ENCODE results near the gene RPL22L1.

The RPL22L1 gene

GRCh38 chr3:170914690-170915089 lies 44.7 kb upstream of the RPL22L1 start:
- no peak for TF ChIP-seq ZNF335 (tag by site-specific recombination; conservative IDR thresholded peaks at IDR 0.05)
- no peak for TF ChIP-seq PRDM1 (tag by site-specific recombination; IDR thresholded peaks at IDR 0.05)
- no peak for TF ChIP-seq KLF17 (tag by site-specific recombination; IDR thresholded peaks at IDR 0.05)
- CTCF ChIA-PET: no interaction called here
- Histone ChIP-seq H3K27ac (ENCODE audit: extremely low read depth, low read depth, low read length) (no peak overlapping the region), H3K4me3 (ENCODE audit: low read depth, low read length) (no peak overlapping the region), H3K9me3 (ENCODE audit: control insufficient read depth, insufficient read depth, low read depth, low read length) (no peaks in the 10 kb centered on the region), H3K4me1 (ENCODE audit: control insufficient read depth, insufficient read depth, low read length) (no peaks in the 10 kb centered on the region), H3K36me3 (ENCODE audit: control insufficient read depth in 2 of 2, insufficient read depth in 1 of 2, low read length in 2 of 2) (no peaks in the 10 kb centered on the region)
- POLR2A ChIA-PET: no interaction called here

DNA sequence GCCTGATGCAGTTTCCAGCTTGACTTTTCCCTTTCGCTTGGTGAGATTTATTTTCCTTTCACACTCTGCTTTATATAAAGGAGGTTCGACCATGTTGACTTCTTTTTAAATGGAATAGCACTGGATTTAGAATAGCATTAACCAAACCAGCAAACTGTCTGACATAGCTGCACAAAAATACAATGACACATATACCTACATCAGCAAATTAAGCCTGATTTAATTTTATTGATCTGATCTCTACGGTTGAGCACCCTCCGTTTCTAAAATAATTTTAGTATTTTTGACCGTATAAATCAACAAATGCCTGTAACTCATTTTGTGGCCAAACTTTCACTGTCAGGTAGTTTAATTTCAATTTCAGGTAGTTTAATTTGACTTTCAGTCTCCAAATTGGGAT lies 44.2 kb upstream of the RPL22L1 start:
- Histone ChIP-seq H3K27ac (ENCODE audit: extremely low read depth, low read depth, low read length) (no peak overlapping the region), H3K36me3 (ENCODE audit: control insufficient read depth in 2 of 2, insufficient read depth in 1 of 2, low read length in 2 of 2) (no peaks in the 10 kb centered on the region), H3K9me3 (ENCODE audit: control insufficient read depth, insufficient read depth, low read depth, low read length) (no peaks in the 10 kb centered on the region), H3K4me3 (ENCODE audit: low read depth, low read length) (no peak overlapping the region), H3K4me1 (ENCODE audit: control insufficient read depth, insufficient read depth, low read length) (no peaks in the 10 kb centered on the region)
- ChIA-PET POLR2A (no interaction called here), CTCF (no interaction called here)
- TF ChIP-seq ZBTB1 (tag by site-specific recombination; IDR thresholded peaks at IDR 0.05) (no peak), ZNF704 (tag by site-specific recombination; IDR thresholded peaks at IDR 0.05) (no peak), ZNF664 (tag by site-specific recombination; IDR thresholded peaks at IDR 0.05) (no peak), GLI2 (tag by site-specific recombination; IDR thresholded peaks at IDR 0.05; ENCODE audit: borderline replicate concordance, low read depth) (no peak), KLF8 (tag by site-specific recombination; IDR thresholded peaks at IDR 0.05) (no peak), ZBTB26 (tag by site-specific recombination; optimal IDR thresholded peaks at IDR 0.05) (no peak), RBAK (tag by site-specific recombination; IDR thresholded peaks at IDR 0.05) (no peak), ZNF473 (tag by site-specific recombination; IDR thresholded peaks at IDR 0.05) (no peak)

- CTCF ChIA-PET: no interaction called here
- TF ChIP-seq ZBTB7A (tag by site-specific recombination; IDR thresholded peaks at IDR 0.05; ENCODE audit: low read depth): no peak
- no peak for TF ChIP-seq ZSCAN23 (tag by site-specific recombination; IDR thresholded peaks at IDR 0.05)
- TF ChIP-seq ZNF138 (tag by site-specific recombination; IDR thresholded peaks at IDR 0.05; ENCODE audit: borderline replicate concordance): no peak
- TF ChIP-seq, protein P1, sequence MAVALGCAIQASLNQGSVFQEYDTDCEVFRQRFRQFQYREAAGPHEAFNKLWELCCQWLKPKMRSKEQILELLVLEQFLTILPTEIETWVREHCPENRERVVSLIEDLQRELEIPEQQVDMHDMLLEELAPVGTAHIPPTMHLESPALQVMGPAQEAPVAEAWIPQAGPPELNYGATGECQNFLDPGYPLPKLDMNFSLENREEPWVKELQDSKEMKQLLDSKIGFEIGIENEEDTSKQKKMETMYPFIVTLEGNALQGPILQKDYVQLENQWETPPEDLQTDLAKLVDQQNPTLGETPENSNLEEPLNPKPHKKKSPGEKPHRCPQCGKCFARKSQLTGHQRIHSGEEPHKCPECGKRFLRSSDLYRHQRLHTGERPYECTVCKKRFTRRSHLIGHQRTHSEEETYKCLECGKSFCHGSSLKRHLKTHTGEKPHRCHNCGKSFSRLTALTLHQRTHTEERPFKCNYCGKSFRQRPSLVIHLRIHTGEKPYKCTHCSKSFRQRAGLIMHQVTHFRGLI (tag by site-specific recombination; IDR thresholded peaks at IDR 0.05): no peak
- TF ChIP-seq KLF7 (tag by site-specific recombination; IDR thresholded peaks at IDR 0.05; ENCODE audit: borderline replicate concordance): no peak
- TF ChIP-seq ZNF148 (tag by site-specific recombination; IDR thresholded peaks at IDR 0.05; ENCODE audit: borderline replicate concordance): no peak
- TF ChIP-seq, protein P2, sequence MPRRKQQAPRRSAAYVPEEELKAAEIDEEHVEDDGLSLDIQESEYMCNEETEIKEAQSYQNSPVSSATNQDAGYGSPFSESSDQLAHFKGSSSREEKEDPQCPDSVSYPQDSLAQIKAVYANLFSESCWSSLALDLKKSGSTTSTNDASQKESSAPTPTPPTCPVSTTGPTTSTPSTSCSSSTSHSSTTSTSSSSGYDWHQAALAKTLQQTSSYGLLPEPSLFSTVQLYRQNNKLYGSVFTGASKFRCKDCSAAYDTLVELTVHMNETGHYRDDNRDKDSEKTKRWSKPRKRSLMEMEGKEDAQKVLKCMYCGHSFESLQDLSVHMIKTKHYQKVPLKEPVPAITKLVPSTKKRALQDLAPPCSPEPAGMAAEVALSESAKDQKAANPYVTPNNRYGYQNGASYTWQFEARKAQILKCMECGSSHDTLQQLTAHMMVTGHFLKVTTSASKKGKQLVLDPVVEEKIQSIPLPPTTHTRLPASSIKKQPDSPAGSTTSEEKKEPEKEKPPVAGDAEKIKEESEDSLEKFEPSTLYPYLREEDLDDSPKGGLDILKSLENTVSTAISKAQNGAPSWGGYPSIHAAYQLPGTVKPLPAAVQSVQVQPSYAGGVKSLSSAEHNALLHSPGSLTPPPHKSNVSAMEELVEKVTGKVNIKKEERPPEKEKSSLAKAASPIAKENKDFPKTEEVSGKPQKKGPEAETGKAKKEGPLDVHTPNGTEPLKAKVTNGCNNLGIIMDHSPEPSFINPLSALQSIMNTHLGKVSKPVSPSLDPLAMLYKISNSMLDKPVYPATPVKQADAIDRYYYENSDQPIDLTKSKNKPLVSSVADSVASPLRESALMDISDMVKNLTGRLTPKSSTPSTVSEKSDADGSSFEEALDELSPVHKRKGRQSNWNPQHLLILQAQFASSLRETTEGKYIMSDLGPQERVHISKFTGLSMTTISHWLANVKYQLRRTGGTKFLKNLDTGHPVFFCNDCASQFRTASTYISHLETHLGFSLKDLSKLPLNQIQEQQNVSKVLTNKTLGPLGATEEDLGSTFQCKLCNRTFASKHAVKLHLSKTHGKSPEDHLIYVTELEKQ (tag by site-specific recombination; IDR thresholded peaks at IDR 0.05; ENCODE audit: borderline replicate concordance): no peak
- no peak for TF ChIP-seq ZNF174 (tag by site-specific recombination; IDR thresholded peaks at IDR 0.05)
- no peak for TF ChIP-seq ZNF548 (tag by site-specific recombination; IDR thresholded peaks at IDR 0.05)
- TF ChIP-seq ZNF837 (tag by site-specific recombination; IDR thresholded peaks at IDR 0.05): no peak
- no peak for TF ChIP-seq ZNF37A (tag by site-specific recombination; IDR thresholded peaks at IDR 0.05)
- Histone ChIP-seq H3K9me3 (ENCODE audit: control insufficient read depth, insufficient read depth, low read depth, low read length) (no peaks in the 10 kb centered on the region), H3K27ac (ENCODE audit: extremely low read depth, low read depth, low read length) (no peak overlapping the region), H3K36me3 (ENCODE audit: control insufficient read depth in 2 of 2, insufficient read depth in 1 of 2, low read length in 2 of 2) (no peaks in the 10 kb centered on the region), H3K4me1 (ENCODE audit: control insufficient read depth, insufficient read depth, low read length) (no peaks in the 10 kb centered on the region), H3K4me3 (ENCODE audit: low read depth, low read length) (no peak overlapping the region)
- POLR2A ChIA-PET: no interaction called here
Measured at GRCh38 chr3:170911051-170911450, 41.1 kb upstream of the RPL22L1 start.
